GM10248 (cell line): ENCODE measurements around the gene SRRM4.

Experiments
- CTCF ChIA-PET: fragments of 300-600 bp; sonication (Branson Sonifier 250); formaldehyde crosslinking; extraction: SDS; loops from one replicate; lab custom pipeline; 2021; ENCODE audit warnings: antibody characterized with exemption; lab: Yijun Ruan, JAX
- POLR2A ChIA-PET: fragments of 350-650 bp; sonication (Branson Sonifier 250); formaldehyde crosslinking; extraction: SDS; loops from one replicate; lab custom pipeline; 2020; ENCODE audit warnings: antibody characterized with exemption; lab: Yijun Ruan, JAX
- DNase-seq: peaks from one replicate; pipeline ENCODE4 v3.0.0; 2012; ENCODE audit errors: extremely low spot score
- CTCF ChIP-seq: IDR thresholded peaks from 2 replicates; pipeline ENCODE4 v1.5.1; 2012; ENCODE audit warnings: mild to moderate bottlenecking, low read depth; ENCODE audit errors: extremely low read depth, missing control alignments, control extremely low read depth

Gene SRRM4

GRCh38 chr12:119055977-119056376 is 74.6 kb downstream of the SRRM4 start:
- TF ChIP-seq CTCF, result no peak
- DNase-seq, result no peak
- POLR2A ChIA-PET, result no interaction called here
- CTCF ChIA-PET, result interaction anchor here (1.7 kb wide), 1 partner anchor 19 kb away, joined by 4 read pairs; no protein-coding TSS in a partner anchor

GRCh38 chr12:119060847-119061796 is 79.8 kb downstream of the SRRM4 start:
- DNase-seq, result peak; percentile 15
- ChIA-PET CTCF (no interaction called here), POLR2A (no interaction called here)
- no peak for TF ChIP-seq CTCF

- POLR2A ChIA-PET, result no interaction called here
- CTCF ChIA-PET, result interaction anchor here (1.2 kb wide), 1 partner anchor 31 kb away, joined by 3 read pairs; no protein-coding TSS in a partner anchor
- no peak for TF ChIP-seq CTCF
- DNase-seq, result no peak
These were observed 87.0 kb downstream of the SRRM4 start for GRCh38 chr12:119068129-119068856.

- TF ChIP-seq CTCF, result no peak
- no peak for DNase-seq
- ChIA-PET CTCF (no interaction called here), POLR2A (no interaction called here)
These were observed 87.9 kb downstream of the SRRM4 start for GRCh38 chr12:119069147-119069642.

GRCh38 chr12:119071176-119071575 is 89.8 kb downstream of the SRRM4 start:
- ChIA-PET POLR2A (no interaction called here), CTCF (interaction anchor here (1.2 to 1.4 kb wide), 2 partner anchors 13 to 92 kb away, joined by 3 read pairs; no protein-coding TSS in a partner anchor)
- TF ChIP-seq CTCF, result no peak
- no peak for DNase-seq

- no peak for TF ChIP-seq CTCF
- DNase-seq, result no peak
- ChIA-PET CTCF (interaction anchor here (1.2 to 1.4 kb wide), 2 partner anchors 12 to 93 kb away, joined by 3 read pairs; no protein-coding TSS in a partner anchor), POLR2A (no interaction called here)
These were observed 90.4 kb downstream of the SRRM4 start for GRCh38 chr12:119071638-119072231.
